Central memory CD4-positive, alpha-beta T cell (primary cell): ENCODE data around the gene EPHB2.
"Not testable (repeated sequence)": the region's sequence is repeated elsewhere in the genome, so short reads cannot be mapped to it uniquely, and the experiment has no call there.

Experiments
- DNase-seq: peaks from one replicate; pipeline ENCODE4 v3.0.0; 2022

Gene EPHB2

DNA sequence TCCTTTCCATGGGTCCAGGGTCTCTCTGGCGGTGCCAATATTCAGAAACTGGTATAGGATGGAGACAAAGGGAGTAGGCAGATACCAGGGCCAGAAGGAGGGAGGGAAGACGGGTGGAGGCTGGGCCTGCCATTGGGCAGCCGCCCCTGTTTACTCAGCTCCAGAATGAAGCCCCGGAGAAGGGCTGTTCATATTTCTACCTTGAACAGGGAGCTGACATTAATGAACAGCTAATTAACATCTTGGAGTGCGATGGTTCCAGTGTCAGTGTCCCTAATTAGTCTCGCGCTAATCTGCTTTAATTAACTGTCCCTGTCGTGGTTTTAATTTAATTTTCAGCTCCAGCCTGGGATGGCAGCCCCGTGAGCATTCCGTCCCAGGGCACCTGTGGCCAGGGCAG is 113.8 kb downstream of the EPHB2 start:
- no peak for DNase-seq

- no peak for DNase-seq
These were observed 114.3 kb downstream of the EPHB2 start for GRCh38 chr1:22824975-22825374.

- no peak for DNase-seq
These were observed 115.0 kb downstream of the EPHB2 start for GRCh38 chr1:22825486-22826189.

DNA sequence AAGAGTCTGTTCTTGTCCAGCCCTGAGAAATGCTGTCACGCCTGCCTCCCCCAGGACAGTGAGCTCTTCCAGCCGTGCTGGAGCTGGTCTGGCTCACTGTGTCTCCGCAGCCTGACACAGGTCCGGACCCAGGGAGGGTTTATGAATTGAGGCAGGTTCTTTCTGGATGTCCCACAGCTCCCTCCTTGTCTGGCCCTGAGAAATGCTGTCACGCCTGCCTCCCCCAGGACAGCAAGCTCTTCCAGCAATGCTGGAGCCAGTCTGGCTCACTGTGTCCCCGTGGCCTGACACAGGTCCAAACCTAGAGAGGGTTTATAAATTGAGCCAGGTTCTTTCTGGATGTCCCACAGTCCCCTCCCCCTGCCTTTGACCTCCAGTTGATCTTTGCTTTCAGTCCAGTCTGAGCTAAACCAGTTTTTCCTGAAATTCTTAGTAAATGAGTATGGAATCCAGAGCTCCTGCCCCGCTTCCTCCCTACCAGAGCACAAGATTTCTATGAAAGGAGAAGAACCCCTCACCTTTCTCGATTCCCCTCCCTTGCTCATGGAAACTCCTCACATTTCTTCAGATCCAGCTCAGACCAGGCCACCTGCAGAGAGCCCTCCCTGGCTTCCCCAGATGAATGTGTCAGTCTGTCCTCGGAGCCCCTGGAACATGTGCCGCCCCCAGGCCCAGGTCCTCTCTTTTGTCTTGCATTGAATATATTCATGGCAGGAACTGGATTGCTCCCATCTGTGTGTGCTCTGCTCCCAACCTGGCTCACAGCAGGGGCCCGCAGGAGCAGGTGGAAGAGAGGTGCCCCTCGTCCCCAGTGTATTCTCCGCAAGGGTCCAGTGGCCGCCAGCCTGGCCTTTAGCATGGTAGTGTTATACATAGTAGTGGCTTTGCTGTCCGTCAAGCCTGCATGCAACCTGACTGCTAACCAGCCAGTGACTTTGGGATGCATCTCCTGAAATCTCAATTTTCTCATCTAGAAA is 116.3 kb downstream of the EPHB2 start:
- DNase-seq, result no peak

- DNase-seq, result no peak
These were observed 117.2 kb downstream of the EPHB2 start for GRCh38 chr1:22827666-22828483.

DNA sequence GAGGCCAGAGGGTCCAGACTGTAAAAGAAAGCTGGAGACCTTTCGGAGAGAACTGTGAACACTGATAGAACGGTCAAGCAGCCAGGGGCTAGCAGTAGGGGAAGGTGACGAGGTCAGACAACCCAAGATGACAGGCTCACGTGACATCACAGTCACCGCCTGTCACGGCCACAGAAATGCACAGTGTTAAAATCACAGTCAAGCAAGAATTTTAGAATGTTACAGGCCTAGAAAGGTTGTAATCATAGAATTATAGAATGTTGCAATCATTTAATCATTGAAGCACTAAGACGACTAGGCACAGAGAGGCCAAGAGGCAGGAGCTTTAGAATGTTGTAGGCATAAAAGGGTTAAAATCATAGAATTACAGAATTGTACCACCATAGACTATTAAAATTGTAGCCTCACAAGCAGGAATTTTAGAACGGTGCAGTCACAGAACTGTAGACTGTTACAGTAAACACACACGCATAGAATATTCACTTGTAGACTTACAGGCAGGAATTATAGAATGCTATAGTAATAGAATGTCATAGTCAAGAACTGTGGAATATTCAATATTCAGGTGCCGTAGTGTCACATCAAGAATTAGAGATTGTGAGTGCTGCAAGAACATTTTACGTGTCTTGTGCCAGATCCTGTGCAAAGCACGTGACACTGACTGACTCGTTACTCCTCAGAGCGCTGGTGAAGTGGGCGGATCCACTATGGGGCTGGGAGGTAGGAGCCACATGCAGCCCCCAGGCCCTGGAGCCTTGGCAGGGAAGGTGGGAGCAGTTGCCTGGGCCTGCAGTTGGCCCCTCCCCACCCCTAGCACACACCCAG is 118.1 kb downstream of the EPHB2 start:
- no peak for DNase-seq

DNA sequence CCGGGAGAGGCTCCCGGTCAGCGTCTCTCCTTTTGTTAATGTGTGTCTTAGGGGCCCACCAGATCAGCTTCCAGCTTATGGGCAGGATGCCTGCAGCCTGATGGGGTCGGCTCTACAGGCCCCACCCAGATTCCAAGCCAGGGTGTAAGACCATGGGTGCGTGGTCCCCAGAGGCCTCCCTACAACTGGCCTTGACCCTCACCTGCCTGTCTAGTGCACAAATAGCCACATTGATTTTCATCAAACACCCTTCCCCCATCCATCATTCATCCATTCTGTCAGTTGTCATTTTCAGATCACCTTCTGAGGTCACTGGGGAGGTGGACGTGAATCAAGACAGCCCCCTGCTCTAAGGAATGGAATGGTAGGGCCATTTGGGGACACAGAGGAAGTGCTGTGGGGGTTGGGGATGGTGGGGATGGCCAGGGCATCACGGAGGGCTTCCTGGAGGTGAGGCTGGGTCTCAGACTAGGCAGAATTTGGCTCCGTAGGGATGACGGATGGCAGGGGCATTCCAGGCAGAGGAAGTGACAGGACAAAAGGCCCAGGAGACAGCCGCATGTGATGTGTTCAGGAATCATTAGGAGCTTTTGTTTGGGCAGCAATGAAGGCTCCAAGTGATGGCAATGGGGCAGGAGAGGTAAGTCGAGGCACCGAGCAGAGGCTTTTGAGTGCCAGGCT is 118.8 kb downstream of the EPHB2 start:
- no peak for DNase-seq

- DNase-seq, result no peak
These were observed 119.5 kb downstream of the EPHB2 start for GRCh38 chr1:22830041-22830566.

GRCh38 chr1:22830757-22831340 is 120.2 kb downstream of the EPHB2 start:
- DNase-seq, result no peak

GRCh38 chr1:22831729-22832413 is 121.2 kb downstream of the EPHB2 start:
- DNase-seq, result no peak

DNA sequence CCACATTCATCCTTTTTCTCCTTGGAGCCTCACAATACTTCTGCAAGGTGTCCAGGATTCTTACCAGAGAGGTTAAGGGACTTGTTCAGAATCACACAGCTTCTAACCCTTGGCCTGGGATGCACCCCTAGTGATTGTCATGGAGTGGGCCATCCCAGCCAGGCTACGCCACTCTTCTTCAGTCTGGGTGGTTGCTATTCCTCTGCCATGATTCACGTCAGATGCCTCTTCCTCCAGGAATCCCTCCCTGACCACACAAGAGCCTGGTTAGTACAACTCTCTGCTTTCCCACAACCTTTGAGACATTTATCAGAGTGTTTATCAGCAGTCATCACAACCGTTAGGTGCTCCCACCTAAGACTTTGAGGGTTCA is 121.8 kb downstream of the EPHB2 start:
- DNase-seq, result no peak

- no peak for DNase-seq
These were observed 123.1 kb downstream of the EPHB2 start for GRCh38 chr1:22833699-22834098.

DNA sequence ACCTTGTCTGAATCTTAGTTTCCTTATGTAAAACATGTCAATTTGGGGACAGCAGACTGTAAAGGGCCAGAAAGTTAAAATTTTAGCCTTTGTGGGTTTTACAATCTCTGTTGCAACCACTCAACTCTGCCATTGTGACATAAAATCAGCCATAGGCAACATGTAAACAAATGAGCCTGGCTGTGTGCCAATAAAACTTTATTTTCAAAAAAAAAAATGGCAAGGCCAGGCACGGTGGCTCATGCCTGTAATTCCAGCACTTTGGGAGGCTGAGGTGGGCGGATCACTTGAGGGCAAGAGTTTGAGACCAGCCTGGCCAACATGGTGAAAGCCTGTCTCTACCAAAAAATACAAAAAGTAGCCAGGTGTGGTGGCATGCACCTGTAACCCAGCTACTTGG is 123.8 kb downstream of the EPHB2 start:
- DNase-seq, result not testable (repeated sequence)

DNA sequence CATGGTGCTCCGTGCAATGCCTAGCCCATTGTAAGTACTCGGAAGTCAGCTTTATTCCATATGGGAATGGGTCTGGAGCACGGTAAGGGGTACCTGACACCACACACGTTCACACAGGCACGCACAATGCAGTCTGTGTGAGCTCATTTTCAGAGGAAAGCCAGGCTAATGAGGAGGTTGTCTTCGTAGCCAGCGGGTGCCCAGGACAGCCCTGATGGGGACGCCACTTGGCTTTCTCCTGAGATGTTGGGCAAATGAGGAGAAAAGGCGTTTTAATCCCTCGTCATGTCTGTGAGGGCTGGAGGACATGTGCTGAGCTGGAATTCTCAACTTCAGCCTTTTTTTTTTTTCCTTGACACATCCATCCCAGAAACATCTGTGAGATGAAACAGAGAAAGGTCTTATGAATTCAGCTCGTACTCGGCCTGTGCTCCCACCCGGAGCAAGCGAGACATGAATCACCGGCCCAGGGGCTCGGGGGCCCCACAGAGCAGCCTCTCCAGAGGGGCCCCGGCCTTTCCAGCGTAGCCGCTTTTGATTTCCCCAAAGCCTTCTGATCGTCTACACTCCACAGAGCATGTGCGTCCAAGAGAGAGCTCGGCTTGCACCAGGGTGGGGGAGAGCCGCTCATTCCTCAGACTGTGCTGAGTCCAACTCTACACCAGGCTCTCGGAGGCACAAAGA is 125.1 kb downstream of the EPHB2 start:
- DNase-seq, result no peak

DNA sequence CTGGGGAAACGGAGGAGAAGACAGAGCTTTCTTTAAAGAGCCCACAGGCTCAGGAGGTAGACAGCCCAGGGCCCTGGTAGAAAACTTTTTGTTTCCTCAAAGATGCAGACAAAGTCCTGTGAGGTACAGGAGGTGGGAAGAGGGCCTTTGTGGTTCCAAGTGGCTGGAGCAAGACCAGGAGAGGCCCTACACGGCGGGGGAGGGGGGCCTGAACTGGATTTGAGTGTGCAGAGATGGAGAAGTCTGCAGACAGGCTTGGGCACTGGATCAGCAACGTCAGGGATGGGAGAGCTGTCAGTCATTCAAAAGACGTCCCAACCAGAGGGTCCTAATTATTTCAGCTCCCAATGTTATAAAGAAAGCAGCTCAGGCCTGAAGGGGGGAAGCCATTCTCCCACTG is 126.2 kb downstream of the EPHB2 start:
- no peak for DNase-seq

- DNase-seq, result no peak
These were observed 126.7 kb downstream of the EPHB2 start for GRCh38 chr1:22837332-22837731.

DNA sequence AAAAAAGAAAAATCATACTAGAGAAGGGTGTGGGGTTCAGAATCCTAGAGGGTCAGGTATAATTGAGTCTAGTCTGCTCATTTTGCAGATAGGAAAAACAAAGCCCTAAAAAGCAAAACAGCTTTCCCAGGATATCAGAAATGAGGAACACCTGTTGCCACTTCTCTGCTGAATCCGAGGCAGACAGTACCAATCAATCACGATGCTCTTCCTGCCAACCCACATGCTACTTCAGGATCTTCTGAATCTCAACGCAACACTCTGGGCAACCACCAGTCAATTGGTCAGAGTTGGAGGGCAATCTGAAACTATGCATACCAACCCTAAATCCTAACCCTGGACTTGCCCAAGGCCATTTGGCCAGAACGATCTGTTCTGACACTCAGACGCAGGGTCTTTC is 128.3 kb downstream of the EPHB2 start:
- no peak for DNase-seq

GRCh38 chr1:22839806-22840205 is 129.2 kb downstream of the EPHB2 start:
- DNase-seq, result no peak

- no peak for DNase-seq
These were observed 130.5 kb downstream of the EPHB2 start for GRCh38 chr1:22841142-22841541.

GRCh38 chr1:22841860-22842281 is 131.2 kb downstream of the EPHB2 start:
- DNase-seq, result no peak
